ENCODE measurements around the gene GCN1. TPM values are rescaled to one million over a fixed set of nuclear protein-coding genes. Genes with fewer than 3 reads are reported as not detected.

GCN1 gene
- total RNA-seq, 2 donors from 2014 or later = 39.7 to 83.1 TPM

GRCh38 chr12:120228291-120229070 lies 34.0 kb upstream of the GCN1 start:
- Histone ChIP-seq H3K27ac (peak overlapping the region; percentile 35 to 88 (median 80)), H3K27me3 (no peaks in the 10 kb centered on the region), H3K4me3 (no peak overlapping the region), H3K4me1 (peaks cover 84% of the 10 kb centered on the region), H3K9me3 (no peaks in the 10 kb centered on the region), H3K36me3 (replicated peaks in 1 of 2; ENCODE audit: insufficient read depth in 1 of 2, low read depth in 2 of 2) (no peaks in the 10 kb centered on the region)
- WGBS, 2 donors = 13 to 18% methylated on average over 7 to 23 of the region's 23 CpGs
- intact Hi-C loops (cut with DNase I) = loop anchor here (5.0 kb wide), 1 partner anchor 39 kb away; the partner anchor contains the start of gene PXN
- peak; percentile 73 for ATAC-seq
- DNase-seq = peak; percentile 90 to 92 (median 90)
- TF ChIP-seq POLR2A (IDR thresholded peaks at IDR 0.05) (no peak), CTCF (IDR thresholded peaks at IDR 0.05) (peak; percentile 89 to 99 (median 98))

GRCh38 chr12:120228041-120228290 lies 33.5 kb upstream of the GCN1 start:
- TF ChIP-seq CTCF (IDR thresholded peaks at IDR 0.05) (no peak), POLR2A (IDR thresholded peaks at IDR 0.05) (no peak)
- WGBS, 2 donors = 14 to 31% methylated on average over 3 of the region's 3 CpGs
- no peaks in the 10 kb centered on the region for H3K27me3 ChIP-seq
- intact Hi-C loops (cut with DNase I) = loop anchor here (5.0 kb wide), 1 partner anchor 39 kb away; the partner anchor contains the start of gene PXN
- no peaks in the 10 kb centered on the region for H3K36me3 ChIP-seq (replicated peaks in 1 of 2; ENCODE audit: insufficient read depth in 1 of 2, low read depth in 2 of 2)
- no peak overlapping the region for H3K4me3 ChIP-seq
- no peak for DNase-seq
- no peaks in the 10 kb centered on the region for H3K9me3 ChIP-seq
- ATAC-seq = no peak
- peaks cover 79% of the 10 kb centered on the region for H3K4me1 ChIP-seq
- H3K27ac ChIP-seq = peak overlapping the region; percentile 35 to 88 (median 80)

GRCh38 chr12:120227233-120228040 lies 32.9 kb upstream of the GCN1 start:
- no peak for ATAC-seq
- Histone ChIP-seq H3K4me3 (no peak overlapping the region), H3K27me3 (no peaks in the 10 kb centered on the region), H3K27ac (peak overlapping the region; percentile 35 to 88 (median 80)), H3K9me3 (no peaks in the 10 kb centered on the region), H3K36me3 (replicated peaks in 1 of 2; ENCODE audit: insufficient read depth in 1 of 2, low read depth in 2 of 2) (peaks cover 0 to 4% of the 10 kb centered on the region in 2 donors), H3K4me1 (peaks cover 74% of the 10 kb centered on the region)
- no peak for DNase-seq
- 65 to 71% methylated on average over 8 of the region's 8 CpGs for WGBS, 2 donors
- TF ChIP-seq CTCF (IDR thresholded peaks at IDR 0.05) (no peak), POLR2A (IDR thresholded peaks at IDR 0.05) (no peak)
- intact Hi-C loops (cut with DNase I) = loop anchor here (5.0 kb wide), 1 partner anchor 40 kb away; the partner anchor contains the start of gene PXN

- intact Hi-C loops (cut with DNase I) = loop anchor here (5.0 kb wide), 1 partner anchor 41 kb away; the partner anchor contains the start of gene PXN
- Histone ChIP-seq H3K27me3 (no peaks in the 10 kb centered on the region), H3K9me3 (no peaks in the 10 kb centered on the region), H3K4me3 (no peak overlapping the region), H3K36me3 (replicated peaks in 1 of 2; ENCODE audit: insufficient read depth in 1 of 2, low read depth in 2 of 2) (peaks cover 0 to 8% of the 10 kb centered on the region in 2 donors), H3K4me1 (peaks cover 60% of the 10 kb centered on the region), H3K27ac (peak overlapping the region in 2 of 4 donors; percentile 74 to 81)
- WGBS, 2 donors = 61 to 90% methylated on average over 7 to 13 of the region's 13 CpGs
- ATAC-seq (no peak), DNase-seq (peak in 3 of 4 donors; percentile 40 to 55 (median 42))
- TF ChIP-seq POLR2A (IDR thresholded peaks at IDR 0.05) (no peak), CTCF (IDR thresholded peaks at IDR 0.05) (no peak)
These were observed 31.5 kb upstream of the GCN1 start for GRCh38 chr12:120225852-120226640.

Data from body of pancreas (tissue), 4 donors.